ENCODE measurements around the gene CARD19.

DNA sequence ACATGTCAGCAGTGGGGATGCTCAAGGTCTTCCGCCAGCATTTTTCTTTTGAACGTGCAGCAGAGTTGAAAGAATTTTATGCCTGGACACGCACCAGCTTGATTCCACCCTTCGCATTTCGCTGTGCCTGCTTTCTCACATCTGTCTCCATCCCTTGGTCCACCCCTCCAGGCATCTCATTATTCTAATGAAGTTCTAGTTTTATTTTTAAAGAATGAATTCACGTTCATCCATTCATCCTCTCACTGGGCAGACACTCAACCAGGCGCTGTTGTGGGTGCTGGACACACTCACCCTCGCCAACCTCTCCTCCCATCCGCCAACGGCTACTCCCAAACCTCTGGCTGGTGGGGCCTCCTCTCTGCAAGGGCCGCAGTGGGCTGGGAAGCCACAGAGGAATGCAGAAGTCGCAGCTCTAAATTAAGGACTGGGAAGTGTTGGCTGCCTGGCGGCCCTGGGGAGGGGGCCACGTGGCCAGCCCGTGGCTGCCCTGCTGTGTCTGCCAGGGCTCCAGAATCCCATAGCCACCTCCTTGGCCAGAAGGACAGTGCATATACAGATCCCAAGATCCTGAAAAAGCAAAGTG, 30.8 kb upstream of the CARD19 start:
- TF ChIP-seq POLR2AphosphoS5 (IDR thresholded peaks at IDR 0.05; ENCODE audit: control insufficient read depth, insufficient read depth, low read depth, low read length) (no peak), CTCF (IDR thresholded peaks at IDR 0.05 in 2 of 3, conservative IDR thresholded peaks at IDR 0.05 in 1 of 3; ENCODE audit: insufficient read depth in 2 of 3, low read depth in 1 of 3, low read length in 3 of 3) (no peak)

Measured in K562 (cell line).